Epithelial cell of esophagus (primary cell): Measurements from ENCODE around the gene COLQ.

Experiments
- DNase-seq: peaks from one replicate; pipeline ENCODE4 v3.0.0; 2010; ENCODE audit warnings: low read depth
- H3K4me3 ChIP-seq: 2 replicates; pipeline ENCODE4 v1.5.1; 2011; ENCODE audit warnings: mild to moderate bottlenecking, low read length, control low read depth
- TF ChIP-seq, protein P1 (sequence below): IDR thresholded peaks from 2 replicates; pipeline ENCODE4 v1.5.1; 2011; ENCODE audit warnings: low read depth, mild to moderate bottlenecking, low read length, control low read depth, inconsistent platforms; ENCODE audit not compliant: insufficient read depth; ENCODE audit errors: missing control alignments

COLQ gene

DNA sequence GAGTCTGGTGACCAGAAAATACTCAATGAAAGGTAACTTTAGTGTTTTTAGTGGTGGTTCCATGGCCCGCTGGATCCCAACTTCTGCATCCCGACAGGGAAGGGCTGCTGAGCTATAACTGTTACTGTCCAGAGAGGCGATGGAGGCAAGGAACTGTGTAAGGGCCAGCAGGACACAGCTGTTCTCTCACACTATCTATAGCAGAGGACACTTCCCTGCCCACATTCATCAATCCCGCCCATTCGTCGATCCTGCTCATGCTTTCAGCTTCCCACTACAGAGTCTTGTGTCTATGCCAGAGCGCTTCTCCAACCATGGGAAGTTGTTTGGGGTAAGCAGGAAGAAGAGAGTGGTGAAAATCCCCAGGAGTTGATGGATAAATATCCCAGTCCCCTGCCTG is 8.4 kb downstream of the COLQ start:
- DNase-seq: no peak
- no peak overlapping the region for H3K4me3 ChIP-seq
- TF ChIP-seq, protein P1, sequence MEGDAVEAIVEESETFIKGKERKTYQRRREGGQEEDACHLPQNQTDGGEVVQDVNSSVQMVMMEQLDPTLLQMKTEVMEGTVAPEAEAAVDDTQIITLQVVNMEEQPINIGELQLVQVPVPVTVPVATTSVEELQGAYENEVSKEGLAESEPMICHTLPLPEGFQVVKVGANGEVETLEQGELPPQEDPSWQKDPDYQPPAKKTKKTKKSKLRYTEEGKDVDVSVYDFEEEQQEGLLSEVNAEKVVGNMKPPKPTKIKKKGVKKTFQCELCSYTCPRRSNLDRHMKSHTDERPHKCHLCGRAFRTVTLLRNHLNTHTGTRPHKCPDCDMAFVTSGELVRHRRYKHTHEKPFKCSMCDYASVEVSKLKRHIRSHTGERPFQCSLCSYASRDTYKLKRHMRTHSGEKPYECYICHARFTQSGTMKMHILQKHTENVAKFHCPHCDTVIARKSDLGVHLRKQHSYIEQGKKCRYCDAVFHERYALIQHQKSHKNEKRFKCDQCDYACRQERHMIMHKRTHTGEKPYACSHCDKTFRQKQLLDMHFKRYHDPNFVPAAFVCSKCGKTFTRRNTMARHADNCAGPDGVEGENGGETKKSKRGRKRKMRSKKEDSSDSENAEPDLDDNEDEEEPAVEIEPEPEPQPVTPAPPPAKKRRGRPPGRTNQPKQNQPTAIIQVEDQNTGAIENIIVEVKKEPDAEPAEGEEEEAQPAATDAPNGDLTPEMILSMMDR: no peak

DNA sequence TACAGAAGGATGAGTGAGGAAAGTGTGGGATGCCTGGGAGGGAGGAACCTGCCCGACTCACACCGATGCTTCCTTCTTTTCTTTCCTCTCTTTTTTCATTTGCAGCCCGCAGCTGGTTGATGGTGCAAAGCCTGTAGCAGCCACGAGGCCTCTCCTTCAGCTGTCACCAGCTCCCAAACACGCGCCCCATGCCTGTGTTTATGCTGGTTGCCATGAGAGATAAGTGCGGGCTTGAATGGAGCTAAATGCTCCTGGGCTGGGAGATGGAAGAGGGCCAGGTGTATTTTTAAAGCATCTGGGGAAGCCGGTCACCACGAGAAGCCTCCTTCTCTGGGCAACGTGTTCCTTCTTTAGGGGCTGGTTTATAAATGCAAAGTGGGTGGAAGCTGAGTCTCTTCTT is 9.3 kb downstream of the COLQ start:
- DNase-seq: no peak
- H3K4me3 ChIP-seq: no peak overlapping the region
- TF ChIP-seq, protein P1: no peak

DNA sequence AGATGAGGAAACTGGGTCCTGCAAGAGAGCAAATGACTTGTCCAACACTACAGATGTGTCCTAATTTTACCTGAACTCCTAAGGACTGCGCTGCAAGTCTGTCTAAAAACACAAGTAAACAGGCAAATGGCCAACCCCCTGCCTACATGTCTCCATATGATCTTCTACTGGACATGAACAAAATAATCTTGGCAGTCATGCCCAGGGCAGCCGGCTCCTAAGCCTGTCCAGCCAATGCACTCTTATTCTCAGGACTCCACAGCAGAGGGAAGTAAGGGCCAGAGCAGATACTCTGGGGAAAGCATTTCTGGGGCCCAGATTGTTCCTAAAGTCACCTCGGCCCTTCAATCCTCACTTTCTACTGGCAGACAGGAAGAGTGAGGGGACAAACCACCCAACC is 10.3 kb downstream of the COLQ start:
- DNase-seq: no peak
- H3K4me3 ChIP-seq: no peak overlapping the region
- TF ChIP-seq, protein P1: no peak

DNA sequence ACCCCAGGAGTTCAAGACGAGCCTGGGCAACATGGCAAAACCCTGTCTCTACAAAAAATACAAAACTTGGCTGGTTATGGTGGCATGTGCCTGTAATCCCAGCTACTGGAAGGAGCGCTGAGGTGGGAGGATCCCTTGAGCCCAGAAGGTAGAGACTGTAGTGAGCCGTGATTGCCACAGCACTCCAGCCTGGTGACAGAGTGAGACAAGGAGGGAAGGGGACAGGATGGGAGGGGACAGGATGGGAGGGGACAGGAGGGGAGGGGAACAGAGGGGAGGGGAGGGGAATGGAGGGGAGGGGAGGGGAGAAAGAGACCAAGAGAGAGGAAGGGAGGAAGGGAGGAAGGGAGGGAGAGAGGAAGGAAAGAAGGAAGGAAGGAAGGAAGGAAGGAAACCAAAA is 11.0 kb downstream of the COLQ start:
- TF ChIP-seq, protein P1: no peak
- H3K4me3 ChIP-seq: no peak overlapping the region
- DNase-seq: no peak

DNA sequence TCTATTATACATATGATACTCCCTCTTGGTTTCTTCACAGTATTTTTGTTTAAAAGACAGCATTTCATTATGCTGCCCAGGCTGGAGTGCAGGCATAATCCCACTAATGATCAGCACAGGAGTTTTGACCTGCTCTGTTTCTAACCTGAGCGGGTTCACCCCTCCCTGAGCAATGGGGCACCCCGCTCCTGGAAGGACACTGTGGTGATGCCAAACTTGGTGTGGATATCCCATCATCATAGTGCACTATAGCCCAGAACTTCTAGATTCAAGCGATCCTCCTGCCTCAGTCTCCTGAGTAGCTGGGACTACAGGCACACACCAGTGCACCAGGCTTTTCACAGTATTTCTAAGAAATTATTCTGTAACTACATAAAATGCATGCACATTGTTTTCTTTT is 14.9 kb downstream of the COLQ start:
- no peak overlapping the region for H3K4me3 ChIP-seq
- TF ChIP-seq, protein P1: no peak
- no peak for DNase-seq

DNA sequence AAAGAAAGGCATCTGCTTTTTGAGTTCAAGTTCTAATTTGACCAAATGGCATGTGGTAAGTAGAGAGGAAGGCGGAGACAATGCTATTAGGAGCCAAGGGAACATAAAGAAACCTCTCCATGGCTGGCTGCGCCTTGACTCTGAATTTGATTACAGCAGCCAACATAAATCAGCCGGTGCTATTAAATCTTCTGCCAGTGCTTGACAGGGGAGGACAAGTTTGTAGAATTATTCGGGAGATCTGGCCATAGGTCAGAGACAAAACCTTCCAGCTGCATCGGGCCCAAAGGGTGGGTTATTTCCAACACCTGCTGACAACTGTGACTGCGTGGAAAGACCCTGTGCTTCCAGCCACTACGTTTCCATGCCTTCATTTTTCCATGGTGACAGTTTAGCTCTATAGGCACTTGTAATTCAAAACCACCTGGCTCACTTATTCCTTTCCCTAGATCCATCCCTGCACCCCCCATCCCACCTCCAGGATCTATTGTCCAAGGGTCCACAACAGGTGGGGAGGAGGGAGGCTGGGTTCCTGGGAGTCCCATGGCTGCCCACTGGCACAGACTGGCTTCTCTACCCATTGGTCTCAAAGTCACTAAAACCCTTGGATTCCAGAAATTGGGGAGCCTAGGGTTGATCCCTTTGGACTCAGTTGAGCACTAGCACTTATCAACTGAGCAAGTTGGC is 15.9 kb downstream of the COLQ start:
- H3K4me3 ChIP-seq: no peak overlapping the region
- TF ChIP-seq, protein P1: no peak

DNA sequence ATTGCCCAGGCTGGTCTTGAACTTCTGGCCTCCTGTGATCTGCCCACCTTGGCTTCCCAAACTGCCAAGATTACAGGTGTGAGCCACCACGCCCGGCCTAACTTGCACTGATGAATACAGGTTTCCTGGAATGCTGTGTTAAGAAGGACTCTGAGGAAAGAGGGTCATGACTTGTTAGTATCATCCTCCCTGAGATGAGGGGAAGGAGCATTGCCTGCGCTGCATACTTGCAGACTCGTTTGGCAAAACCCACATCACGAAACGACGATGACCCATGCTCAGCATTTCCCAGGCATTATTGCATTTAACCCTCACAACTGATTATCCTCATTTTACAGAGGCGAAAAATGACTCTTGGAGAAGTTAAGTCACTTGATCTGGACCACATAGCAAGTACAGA is 18.9 kb downstream of the COLQ start:
- TF ChIP-seq, protein P1: no peak
- no peak overlapping the region for H3K4me3 ChIP-seq
- DNase-seq: no peak

More for the DNA sequence above, 15.9 kb downstream of the COLQ start:
- no peak for DNase-seq
